LNCaP clone FGC (cell line): ENCODE results near the gene FMC1.
A peak's percentile ranks its signal among the peaks of the same experiment; 100 is the strongest.
"Not testable (repeated sequence)": the region's sequence is repeated elsewhere in the genome, so short reads cannot be mapped to it uniquely, and the experiment has no call there.

Experiments
- DNase-seq: peaks from one replicate; pipeline ENCODE4 v3.0.0-alpha.2; 2011; ENCODE audit warnings: low read depth
- H3K4me3 ChIP-seq: 2 replicates; pipeline ENCODE4 v1.5.1; 2011; ENCODE audit warnings: mild to moderate bottlenecking, low read depth, low read length, control low read depth
- CTCF ChIP-seq: IDR thresholded peaks from 2 replicates; pipeline ENCODE4 v1.5.1; 2012; ENCODE audit warnings: mild to moderate bottlenecking; ENCODE audit not compliant: control insufficient read depth, insufficient read depth; ENCODE audit errors: extremely low read depth

FMC1 gene

GRCh38 chr7:139340808-139341057 lies 404 bp upstream of the FMC1 start:
- TF ChIP-seq CTCF: no peak
- no peak for DNase-seq
- peak overlapping the region; percentile 62 for H3K4me3 ChIP-seq

GRCh38 chr7:139341776-139342226 lies 664 bp downstream of the FMC1 start:
- DNase-seq: no peak
- TF ChIP-seq CTCF: no peak
- H3K4me3 ChIP-seq: peak overlapping the region; percentile 62

GRCh38 chr7:139345042-139345441 lies 3.9 kb downstream of the FMC1 start:
- H3K4me3 ChIP-seq: no peak overlapping the region
- no peak for TF ChIP-seq CTCF
- DNase-seq: no peak

- H3K4me3 ChIP-seq: no peak overlapping the region
- no peak for TF ChIP-seq CTCF
- no peak for DNase-seq
Measured at GRCh38 chr7:139351027-139351426, 9.9 kb downstream of the FMC1 start.

GRCh38 chr7:139354729-139355128 lies 13.6 kb downstream of the FMC1 start:
- no peak overlapping the region for H3K4me3 ChIP-seq
- DNase-seq: no peak
- TF ChIP-seq CTCF: no peak

- no peak for DNase-seq
- no peak overlapping the region for H3K4me3 ChIP-seq
- TF ChIP-seq CTCF: no peak
Measured at GRCh38 chr7:139355320-139355719, 14.2 kb downstream of the FMC1 start.

- H3K4me3 ChIP-seq: peak overlapping the region; percentile 93
- DNase-seq: not testable (repeated sequence)
Measured at GRCh38 chr7:139357729-139358506, 16.8 kb downstream of the FMC1 start.
